Upper lobe of left lung (tissue), 6 donors: Measurements from ENCODE around the gene GAL3ST2. TPM values are rescaled to one million over a fixed set of nuclear protein-coding genes. Genes with fewer than 3 reads are reported as not detected.

ENCODE experiments used
- ATAC-seq, 2 donors: fragments of 200-7000 bp; cut with Tn5 transposase; one replicate each; pipeline ENCODE4 v1.9.1; 2022; ENCODE audit warnings: mild to moderate bottlenecking in 2 of 2, moderate library complexity in 2 of 2; ENCODE audit not compliant: low FRiP score in 2 of 2
- DNase-seq, 2 donors: peaks; one replicate each; pipeline ENCODE4 v3.0.0-alpha.2; 2019 to 2020
- H3K27ac ChIP-seq, 4 donors: fragments of 200-600 bp; sonication (generic); one replicate each; pipeline ENCODE4 v1.5.1; 2016 to 2019
- H3K27me3 ChIP-seq, 4 donors: fragments of 200-600 bp; sonication (generic); one replicate each; pipeline ENCODE4 v1.5.1; 2017 to 2019
- H3K36me3 ChIP-seq, 4 donors: fragments of 200-600 bp; sonication (generic); one replicate each; pipeline ENCODE4 v1.5.1; 2016 to 2019
- H3K4me1 ChIP-seq, 4 donors: fragments of 200-600 bp; sonication (generic); one replicate each; pipeline ENCODE4 v1.5.1; 2018 to 2019
- H3K4me3 ChIP-seq, 4 donors: fragments of 200-600 bp; sonication (generic); one replicate each; pipeline ENCODE4 v1.5.1; 2017 to 2019; ENCODE audit warnings: mild to moderate bottlenecking in 2 of 4, moderate library complexity in 1 of 4
- H3K9me3 ChIP-seq, 4 donors: fragments of 200-600 bp; sonication (generic); one replicate each; pipeline ENCODE4 v1.5.1; 2018 to 2019
- CTCF ChIP-seq, 6 experiments: fragments of 450-650 bp in 4 of 6; fragments of 200-600 bp in 2 of 6; sonication (generic) in 2 of 6; IDR thresholded peaks; one replicate each; pipeline ENCODE4 v1.5.1; 2016 to 2019; ENCODE audit warnings: antibody characterized with exemption in 6 of 6
- EP300 ChIP-seq, 4 donors: sonication (generic); formaldehyde crosslinking; IDR thresholded peaks; one replicate each; pipeline ENCODE4 v1.5.1; 2017; ENCODE audit warnings: antibody characterized with exemption in 4 of 4, control low read depth in 2 of 4
- POLR2A ChIP-seq, 4 donors: fragments of 450-650 bp; IDR thresholded peaks; one replicate each; pipeline ENCODE4 v1.5.1; 2016 to 2017; ENCODE audit warnings: antibody characterized with exemption in 4 of 4, mild to moderate bottlenecking in 2 of 4
- POLR2AphosphoS5 ChIP-seq, 2 donors: sonication (generic); formaldehyde crosslinking; IDR thresholded peaks; one replicate each; pipeline ENCODE4 v1.5.1; 2017; ENCODE audit warnings: antibody characterized with exemption in 2 of 2
- WGBS, 2 donors: methylation state at CpG; one replicate each; pipeline ENCODE4 v1.1.5; 2017 to 2018; 5-methylcytosine and 5-hydroxymethylcytosine counted together
- total RNA-seq, 6 donors: library from RNA; depleted of rRNA in 4 of 6; stranded (reverse); fragments of >200 nt in 4 of 6; gene quantifications; one replicate each; pipeline versions ENCODE4 v1.1.0 to v1.2.1, GENCODE V29; 2016 to 2021
- donor health status: DM: no; HTN: no; CAD: no; lungs with moderate emphysema.
- donor health status: DM: no; HTN: yes; CAD: no; lungs with severe emphysema.

GAL3ST2 gene
- total RNA-seq, 6 donors from 2014 or later = 0.59 to 2.1 (median 0.91) TPM; not detected in 3

- H3K4me3 ChIP-seq = no peak overlapping the region
- ATAC-seq = no peak
- no peaks in the 10 kb centered on the region for H3K9me3 ChIP-seq
- H3K36me3 ChIP-seq = no peaks in the 10 kb centered on the region
- TF ChIP-seq EP300 (IDR thresholded peaks at IDR 0.05) (no peak), POLR2AphosphoS5 (IDR thresholded peaks at IDR 0.05) (no peak), POLR2A (IDR thresholded peaks at IDR 0.05) (no peak), CTCF (IDR thresholded peaks at IDR 0.05) (no peak)
- H3K27ac ChIP-seq = no peak overlapping the region
- H3K27me3 ChIP-seq = no peaks in the 10 kb centered on the region
- peaks cover 0 to 5% (median 0%) of the 10 kb centered on the region in 4 donors for H3K4me1 ChIP-seq
- 83 to 92% methylated on average over 1 to 19 of the region's 20 CpGs for WGBS, 2 donors
- peak in 1 of 2 donors; percentile 61 for DNase-seq
Observed at GRCh38 chr2:241811952-241812729, 35.5 kb downstream of the GAL3ST2 start.

- no peak overlapping the region for H3K27ac ChIP-seq
- H3K27me3 ChIP-seq = no peaks in the 10 kb centered on the region
- no peaks in the 10 kb centered on the region for H3K36me3 ChIP-seq
- H3K4me1 ChIP-seq = peaks cover 0 to 13% (median 0%) of the 10 kb centered on the region in 4 donors
- no peak overlapping the region for H3K4me3 ChIP-seq
- peak in 1 of 2 donors; percentile 79 for DNase-seq
- no peak for ATAC-seq
- TF ChIP-seq POLR2A (IDR thresholded peaks at IDR 0.05) (no peak), EP300 (IDR thresholded peaks at IDR 0.05) (no peak), CTCF (IDR thresholded peaks at IDR 0.05) (no peak), POLR2AphosphoS5 (IDR thresholded peaks at IDR 0.05) (no peak)
- H3K9me3 ChIP-seq = no peaks in the 10 kb centered on the region
- 82 to 89% methylated on average over 13 to 40 of the region's 40 CpGs for WGBS, 2 donors
Observed at GRCh38 chr2:241812730-241813643, 36.4 kb downstream of the GAL3ST2 start.

- TF ChIP-seq POLR2AphosphoS5 (IDR thresholded peaks at IDR 0.05) (no peak), CTCF (IDR thresholded peaks at IDR 0.05) (no peak), EP300 (IDR thresholded peaks at IDR 0.05) (no peak), POLR2A (IDR thresholded peaks at IDR 0.05) (no peak)
- H3K4me3 ChIP-seq = no peak overlapping the region
- 58 to 59% methylated on average over 6 to 20 of the region's 20 CpGs for WGBS, 2 donors
- H3K27me3 ChIP-seq = no peaks in the 10 kb centered on the region
- no peak for ATAC-seq
- H3K27ac ChIP-seq = no peak overlapping the region
- H3K4me1 ChIP-seq = peaks cover 0 to 15% (median 0%) of the 10 kb centered on the region in 4 donors
- peak in 1 of 2 donors; percentile 41 for DNase-seq
- H3K36me3 ChIP-seq = no peaks in the 10 kb centered on the region
- no peaks in the 10 kb centered on the region for H3K9me3 ChIP-seq
Observed at GRCh38 chr2:241813644-241814392, 37.2 kb downstream of the GAL3ST2 start.

GRCh38 chr2:241814393-241814642 lies 37.7 kb downstream of the GAL3ST2 start:
- Histone ChIP-seq H3K36me3 (no peaks in the 10 kb centered on the region), H3K9me3 (no peaks in the 10 kb centered on the region), H3K4me1 (peaks cover 0 to 15% (median 0%) of the 10 kb centered on the region in 4 donors), H3K27me3 (no peaks in the 10 kb centered on the region), H3K27ac (no peak overlapping the region), H3K4me3 (no peak overlapping the region)
- no peak for DNase-seq
- no peak for TF ChIP-seq POLR2AphosphoS5 (IDR thresholded peaks at IDR 0.05)
- TF ChIP-seq POLR2A (IDR thresholded peaks at IDR 0.05) = no peak
- TF ChIP-seq CTCF (IDR thresholded peaks at IDR 0.05) = no peak
- 70 to 92% methylated on average over 3 to 17 of the region's 17 CpGs for WGBS, 2 donors
- no peak for ATAC-seq
